Spleen (tissue), 11 donors: Measurements from ENCODE around the gene PIK3R5. TPM values are rescaled to one million over a fixed set of nuclear protein-coding genes. Genes with fewer than 3 reads are reported as not detected.

Experiments
- DNase-seq: peaks from one replicate; pipeline ENCODE4 v3.0.0-alpha.2; 2020
- H3K27ac ChIP-seq, 8 donors: fragments of 200-600 bp; sonication (generic) in 7 of 8; 1 replicate in 4 of 8; 2 replicates in 4 of 8; pipeline versions ENCODE4 v1.5.0 to v1.8.0; 2016 to 2021; ENCODE audit warnings: inconsistent platforms in 4 of 8, mild to moderate bottlenecking in 4 of 8, moderate library complexity in 1 of 8
- H3K27me3 ChIP-seq, 7 donors: fragments of 200-600 bp; sonication (generic) in 6 of 7; replicated peaks in 1 of 7; 1 replicate in 4 of 7; 2 replicates in 3 of 7; pipeline versions ENCODE4 v1.5.0 to v1.8.0; 2016 to 2021; ENCODE audit warnings: inconsistent platforms in 3 of 7, mild to moderate bottlenecking in 1 of 7
- H3K36me3 ChIP-seq, 6 donors: fragments of 200-600 bp; sonication (generic) in 5 of 6; 1 replicate in 4 of 6; 2 replicates in 2 of 6; pipeline versions ENCODE4 v1.5.0 to v1.8.0; 2016 to 2021; ENCODE audit warnings: inconsistent platforms in 2 of 6
- H3K4me1 ChIP-seq, 6 donors: fragments of 200-600 bp; sonication (generic) in 5 of 6; 1 replicate in 3 of 6; 2 replicates in 3 of 6; pipeline versions ENCODE4 v1.5.0 to v1.8.0; 2016 to 2021; ENCODE audit warnings: inconsistent platforms in 3 of 6
- H3K4me3 ChIP-seq, 8 donors: fragments of 200-600 bp; sonication (generic) in 7 of 8; 1 replicate in 4 of 8; 2 replicates in 4 of 8; pipeline versions ENCODE4 v1.5.0 to v1.8.0; 2016 to 2021; ENCODE audit warnings: inconsistent platforms in 4 of 8, mild to moderate bottlenecking in 4 of 8, moderate library complexity in 2 of 8
- H3K9me3 ChIP-seq, 8 donors: fragments of 200-600 bp; sonication (generic) in 7 of 8; 1 replicate in 4 of 8; 2 replicates in 4 of 8; pipeline versions ENCODE4 v1.5.0 to v1.8.0; 2016 to 2021; ENCODE audit warnings: inconsistent platforms in 4 of 8
- POLR2A ChIP-seq, 3 donors: fragments of 450-650 bp; IDR thresholded peaks; one replicate each; pipeline ENCODE4 v1.5.1; 2017; ENCODE audit warnings: antibody characterized with exemption in 3 of 3, mild to moderate bottlenecking in 1 of 3
- POLR2AphosphoS5 ChIP-seq, 3 donors: sonication (generic); formaldehyde crosslinking; IDR thresholded peaks; one replicate each; pipeline ENCODE4 v1.5.1; 2017; ENCODE audit warnings: antibody characterized with exemption in 3 of 3
- WGBS, 5 donors: extraction: QIAGEN DNeasy Blood & Tissue Kit in 3 of 5; methylation state at CpG; one replicate each; pipeline versions ENCODE4 v1.1.5 to v1.1.7; 2013 to 2018; 5-methylcytosine and 5-hydroxymethylcytosine counted together
- intact Hi-C: fragments of 100-400 bp; cut with DNase I; formaldehyde crosslinking; loops from one replicate; pipeline ENCODE4 v1.15.0; 2023; ENCODE audit warnings: low total_unique reads
- polyA plus RNA-seq, 3 donors: library from polyadenylated mRNA; stranded (reverse); fragments of 200-250 nt; gene quantifications; one replicate each; pipeline ENCODE4 v1.2.1, GENCODE V29; 2013
- total RNA-seq, 7 donors: library from RNA; depleted of rRNA in 3 of 7; stranded (reverse); fragments of >200 nt in 3 of 7; fragmentation: NEBNext Ultra II Directional in 4 of 7; extraction: Animal tissue kit (Norgen Biotek cat#: 25700) in 4 of 7; gene quantifications; one replicate each; pipeline versions ENCODE4 v1.1.0 to v1.2.1, GENCODE V29; 2016 to 2021
- TF ChIP-seq, protein P1 (sequence below), 11 experiments: fragments of 200-600 bp in 7 of 11; fragments of 450-650 bp in 4 of 11; sonication (generic) in 4 of 11; IDR thresholded peaks in 8 of 11; conservative IDR thresholded peaks in 3 of 11; 1 replicate in 7 of 11; 2 replicates in 4 of 11; pipeline versions ENCODE4 v1.4.0 to v1.8.0; 2016 to 2021; ENCODE audit warnings: antibody characterized with exemption in 11 of 11, inconsistent platforms in 4 of 11, mild to moderate bottlenecking in 1 of 11
- donor health status: healthy with polysubstance abuse.
- donor health status: DM: no; HTN: no; CAD: no; lungs with moderate emphysema.
- donor health status: DM: no; HTN: no; CAD: no.
- donor health status: Bipolar disorder and iron deficiency.
- donor health status: healthy.
- donor health status: DM: no; HTN: no; CAD: no.
- donor health status: DM: yes; HTN: yes; CAD: no.

Gene PIK3R5
- total and polyA plus RNA-seq, 10 donors = 8.5 to 110 (median 68.4) TPM

- TF ChIP-seq, protein P1, sequence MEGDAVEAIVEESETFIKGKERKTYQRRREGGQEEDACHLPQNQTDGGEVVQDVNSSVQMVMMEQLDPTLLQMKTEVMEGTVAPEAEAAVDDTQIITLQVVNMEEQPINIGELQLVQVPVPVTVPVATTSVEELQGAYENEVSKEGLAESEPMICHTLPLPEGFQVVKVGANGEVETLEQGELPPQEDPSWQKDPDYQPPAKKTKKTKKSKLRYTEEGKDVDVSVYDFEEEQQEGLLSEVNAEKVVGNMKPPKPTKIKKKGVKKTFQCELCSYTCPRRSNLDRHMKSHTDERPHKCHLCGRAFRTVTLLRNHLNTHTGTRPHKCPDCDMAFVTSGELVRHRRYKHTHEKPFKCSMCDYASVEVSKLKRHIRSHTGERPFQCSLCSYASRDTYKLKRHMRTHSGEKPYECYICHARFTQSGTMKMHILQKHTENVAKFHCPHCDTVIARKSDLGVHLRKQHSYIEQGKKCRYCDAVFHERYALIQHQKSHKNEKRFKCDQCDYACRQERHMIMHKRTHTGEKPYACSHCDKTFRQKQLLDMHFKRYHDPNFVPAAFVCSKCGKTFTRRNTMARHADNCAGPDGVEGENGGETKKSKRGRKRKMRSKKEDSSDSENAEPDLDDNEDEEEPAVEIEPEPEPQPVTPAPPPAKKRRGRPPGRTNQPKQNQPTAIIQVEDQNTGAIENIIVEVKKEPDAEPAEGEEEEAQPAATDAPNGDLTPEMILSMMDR (IDR thresholded peaks at IDR 0.05 in 8 of 11, conservative IDR thresholded peaks at IDR 0.05 in 3 of 11) = no peak
- TF ChIP-seq POLR2A (IDR thresholded peaks at IDR 0.05) = no peak
- TF ChIP-seq POLR2AphosphoS5 (IDR thresholded peaks at IDR 0.05) = no peak
- H3K9me3 ChIP-seq = peaks cover 0 to 4% (median 0%) of the 10 kb centered on the region in 8 donors
- H3K36me3 ChIP-seq = peaks cover 0 to 44% (median 0%) of the 10 kb centered on the region in 6 donors
- peak overlapping the region in 2 of 8 donors; percentile 51 to 69 for H3K27ac ChIP-seq
- peaks cover 8 to 100% (median 78%) of the 10 kb centered on the region in 6 donors for H3K4me1 ChIP-seq
- H3K4me3 ChIP-seq = peak overlapping the region in 1 of 8 donors; percentile 97
- peaks cover 0 to 18% (median 10%) of the 10 kb centered on the region in 7 donors for H3K27me3 ChIP-seq
- no peak for DNase-seq
- 86 to 94% (median 89%) methylated on average over 5 of the region's 5 CpGs for WGBS, 5 donors
- intact Hi-C loops = no loop called here
Measured at GRCh38 chr17:8961829-8962228, 3.7 kb downstream of the PIK3R5 start.

GRCh38 chr17:8960325-8961140, 5.0 kb downstream of the PIK3R5 start:
- peaks cover 0 to 14% (median 6%) of the 10 kb centered on the region in 7 donors for H3K27me3 ChIP-seq
- H3K27ac ChIP-seq = peak overlapping the region in 4 of 8 donors; percentile 4 to 69 (median 48)
- H3K4me1 ChIP-seq = peaks cover 8 to 100% (median 87%) of the 10 kb centered on the region in 6 donors
- 66 to 77% (median 74%) methylated on average over 10 of the region's 10 CpGs for WGBS, 5 donors
- no peaks in the 10 kb centered on the region for H3K9me3 ChIP-seq
- peak overlapping the region in 1 of 8 donors; percentile 97 for H3K4me3 ChIP-seq
- peaks cover 0 to 44% (median 0%) of the 10 kb centered on the region in 6 donors for H3K36me3 ChIP-seq
- intact Hi-C loops = no loop called here
- no peak for DNase-seq
- TF ChIP-seq, protein P1 (IDR thresholded peaks at IDR 0.05 in 8 of 11, conservative IDR thresholded peaks at IDR 0.05 in 3 of 11) = no peak
- TF ChIP-seq POLR2AphosphoS5 (IDR thresholded peaks at IDR 0.05) = no peak

GRCh38 chr17:8959312-8959918, 6.1 kb downstream of the PIK3R5 start:
- Histone ChIP-seq H3K9me3 (no peaks in the 10 kb centered on the region), H3K4me3 (no peak overlapping the region), H3K36me3 (peaks cover 0 to 44% (median 0%) of the 10 kb centered on the region in 6 donors), H3K4me1 (peaks cover 14 to 100% (median 95%) of the 10 kb centered on the region in 6 donors), H3K27me3 (peaks cover 0 to 7% (median 0%) of the 10 kb centered on the region in 7 donors), H3K27ac (peak overlapping the region in 3 of 8 donors; percentile 5 to 69 (median 51))
- no peak for DNase-seq
- 82 to 90% (median 88%) methylated on average over 9 of the region's 9 CpGs for WGBS, 5 donors
- intact Hi-C loops = no loop called here
- no peak for TF ChIP-seq POLR2AphosphoS5 (IDR thresholded peaks at IDR 0.05)
- TF ChIP-seq, protein P1 (IDR thresholded peaks at IDR 0.05 in 8 of 11, conservative IDR thresholded peaks at IDR 0.05 in 3 of 11) = no peak
- no peak for TF ChIP-seq POLR2A (IDR thresholded peaks at IDR 0.05)

DNA sequence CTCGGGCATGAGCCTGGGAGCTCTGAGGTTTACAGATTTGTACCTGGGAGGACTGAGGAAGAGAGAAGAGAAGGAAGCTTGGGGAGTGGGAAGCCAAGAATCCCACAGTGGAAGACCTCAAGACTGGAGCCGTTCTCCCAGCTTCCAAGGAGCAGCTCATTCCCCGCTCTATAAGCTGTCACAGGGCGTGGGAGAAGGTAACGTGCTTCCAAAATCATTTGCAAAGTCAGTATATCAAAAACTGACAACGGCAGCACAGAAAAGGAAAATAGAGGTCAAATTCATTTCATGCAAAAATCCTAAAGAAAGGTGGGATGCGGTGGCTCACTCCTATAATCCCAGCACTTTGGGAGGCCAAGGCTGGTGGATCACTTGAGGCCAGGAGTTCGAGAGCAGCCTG, 7.8 kb downstream of the PIK3R5 start:
- Histone ChIP-seq H3K9me3 (no peaks in the 10 kb centered on the region), H3K27ac (peak overlapping the region in 2 of 8 donors; percentile 93), H3K4me3 (no peak overlapping the region), H3K27me3 (no peaks in the 10 kb centered on the region), H3K36me3 (peaks cover 0 to 44% (median 0%) of the 10 kb centered on the region in 6 donors), H3K4me1 (peaks cover 18 to 100% (median 94%) of the 10 kb centered on the region in 6 donors)
- DNase-seq = peak; percentile 23
- 91 to 95% (median 92%) methylated on average over 7 to 8 of the region's 8 CpGs for WGBS, 5 donors
- intact Hi-C loops = no loop called here
- TF ChIP-seq POLR2AphosphoS5 (IDR thresholded peaks at IDR 0.05) (no peak), POLR2A (IDR thresholded peaks at IDR 0.05) (no peak)
- TF ChIP-seq, protein P1 (IDR thresholded peaks at IDR 0.05 in 8 of 11, conservative IDR thresholded peaks at IDR 0.05 in 3 of 11) = no peak
